GM12873 (cell line): Measurements from ENCODE around the gene ATR.

Experiments used
- TF ChIP-seq, protein P1 (sequence below): IDR thresholded peaks from 2 replicates; pipeline ENCODE4 v1.5.1; 2012; ENCODE audit warnings: low read depth, mild to moderate bottlenecking, moderate library complexity, low read length, control low read depth; ENCODE audit not compliant: insufficient read depth; ENCODE audit errors: missing control alignments

The ATR gene

DNA sequence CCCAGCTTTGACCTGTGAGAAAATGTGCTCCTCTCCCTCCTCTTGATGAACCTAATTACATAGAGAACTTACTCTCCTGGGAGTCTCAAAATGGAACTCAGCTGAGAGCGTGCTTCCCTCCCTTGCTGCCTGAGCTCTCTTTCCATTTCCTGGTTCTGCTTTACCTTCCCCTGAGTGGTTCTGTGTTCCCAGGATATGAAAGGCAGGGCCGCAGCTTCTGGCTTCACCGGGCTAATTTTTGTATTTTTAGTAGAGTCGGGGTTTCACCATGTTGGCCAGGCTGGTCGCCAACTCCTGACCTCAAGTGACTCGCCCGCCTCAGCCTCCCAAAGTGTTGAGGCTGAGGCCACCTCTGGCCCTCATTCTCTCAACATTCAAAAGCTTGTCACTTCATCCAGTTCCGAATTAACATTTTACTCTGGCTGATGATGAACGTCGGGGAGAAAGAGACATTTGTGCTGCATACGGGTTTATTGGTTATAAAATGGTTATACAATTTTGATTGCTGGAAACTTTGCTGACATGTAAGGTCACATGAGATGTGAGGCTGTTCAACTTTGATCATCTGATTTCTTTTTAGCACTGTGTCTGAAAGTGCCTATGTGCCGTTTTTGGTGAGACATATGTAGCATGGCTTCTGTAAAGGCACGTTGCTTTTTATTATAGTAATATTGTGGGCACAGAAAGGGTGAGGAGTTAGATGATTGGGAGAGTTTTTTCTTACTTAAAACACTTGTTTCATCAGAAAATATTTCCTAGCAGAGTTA, 24.3 kb upstream of the ATR start:
- TF ChIP-seq, protein P1, sequence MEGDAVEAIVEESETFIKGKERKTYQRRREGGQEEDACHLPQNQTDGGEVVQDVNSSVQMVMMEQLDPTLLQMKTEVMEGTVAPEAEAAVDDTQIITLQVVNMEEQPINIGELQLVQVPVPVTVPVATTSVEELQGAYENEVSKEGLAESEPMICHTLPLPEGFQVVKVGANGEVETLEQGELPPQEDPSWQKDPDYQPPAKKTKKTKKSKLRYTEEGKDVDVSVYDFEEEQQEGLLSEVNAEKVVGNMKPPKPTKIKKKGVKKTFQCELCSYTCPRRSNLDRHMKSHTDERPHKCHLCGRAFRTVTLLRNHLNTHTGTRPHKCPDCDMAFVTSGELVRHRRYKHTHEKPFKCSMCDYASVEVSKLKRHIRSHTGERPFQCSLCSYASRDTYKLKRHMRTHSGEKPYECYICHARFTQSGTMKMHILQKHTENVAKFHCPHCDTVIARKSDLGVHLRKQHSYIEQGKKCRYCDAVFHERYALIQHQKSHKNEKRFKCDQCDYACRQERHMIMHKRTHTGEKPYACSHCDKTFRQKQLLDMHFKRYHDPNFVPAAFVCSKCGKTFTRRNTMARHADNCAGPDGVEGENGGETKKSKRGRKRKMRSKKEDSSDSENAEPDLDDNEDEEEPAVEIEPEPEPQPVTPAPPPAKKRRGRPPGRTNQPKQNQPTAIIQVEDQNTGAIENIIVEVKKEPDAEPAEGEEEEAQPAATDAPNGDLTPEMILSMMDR, result no peak

DNA sequence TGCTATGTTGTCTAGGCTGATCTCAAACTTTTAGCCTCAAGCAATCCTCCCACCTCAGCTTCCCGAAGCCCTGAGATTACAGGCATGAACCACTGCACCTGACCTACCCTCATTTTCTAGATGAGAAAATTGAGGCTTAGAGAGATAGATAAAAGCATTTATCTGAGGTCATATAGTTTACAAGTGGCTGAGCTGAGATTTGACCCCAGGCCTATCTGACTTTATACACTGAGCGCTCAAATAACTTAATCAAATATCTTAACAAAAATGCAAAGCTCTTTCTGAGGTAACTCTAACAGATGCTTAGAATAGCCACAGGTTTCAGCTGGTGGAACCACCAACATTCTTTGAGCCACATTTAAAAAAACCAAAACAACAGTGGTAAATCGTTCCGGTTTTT, 23.2 kb upstream of the ATR start:
- TF ChIP-seq, protein P1, result no peak

DNA sequence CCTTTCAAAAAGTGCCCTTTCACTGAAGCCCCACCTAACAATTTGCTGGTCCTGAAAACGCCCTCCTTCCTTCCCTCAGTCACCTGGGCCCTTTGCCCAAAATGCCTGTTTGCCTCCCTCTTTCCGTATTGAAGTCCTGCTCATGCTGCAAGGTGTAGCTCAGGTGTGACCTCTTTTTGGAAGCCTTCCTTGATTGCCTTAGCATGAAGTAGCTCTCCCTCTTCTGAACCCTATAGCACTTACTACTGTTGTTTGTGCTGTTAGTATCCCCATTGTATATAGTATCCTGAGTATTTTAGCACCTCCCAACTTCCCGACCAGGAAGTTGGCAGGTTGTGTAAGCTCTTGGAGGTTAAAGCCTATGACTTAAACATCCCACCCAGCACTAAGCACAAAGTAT, 19.4 kb upstream of the ATR start:
- TF ChIP-seq, protein P1, result no peak

GRCh38 chr3:142596726-142597088, 18.2 kb upstream of the ATR start:
- TF ChIP-seq, protein P1, result no peak

DNA sequence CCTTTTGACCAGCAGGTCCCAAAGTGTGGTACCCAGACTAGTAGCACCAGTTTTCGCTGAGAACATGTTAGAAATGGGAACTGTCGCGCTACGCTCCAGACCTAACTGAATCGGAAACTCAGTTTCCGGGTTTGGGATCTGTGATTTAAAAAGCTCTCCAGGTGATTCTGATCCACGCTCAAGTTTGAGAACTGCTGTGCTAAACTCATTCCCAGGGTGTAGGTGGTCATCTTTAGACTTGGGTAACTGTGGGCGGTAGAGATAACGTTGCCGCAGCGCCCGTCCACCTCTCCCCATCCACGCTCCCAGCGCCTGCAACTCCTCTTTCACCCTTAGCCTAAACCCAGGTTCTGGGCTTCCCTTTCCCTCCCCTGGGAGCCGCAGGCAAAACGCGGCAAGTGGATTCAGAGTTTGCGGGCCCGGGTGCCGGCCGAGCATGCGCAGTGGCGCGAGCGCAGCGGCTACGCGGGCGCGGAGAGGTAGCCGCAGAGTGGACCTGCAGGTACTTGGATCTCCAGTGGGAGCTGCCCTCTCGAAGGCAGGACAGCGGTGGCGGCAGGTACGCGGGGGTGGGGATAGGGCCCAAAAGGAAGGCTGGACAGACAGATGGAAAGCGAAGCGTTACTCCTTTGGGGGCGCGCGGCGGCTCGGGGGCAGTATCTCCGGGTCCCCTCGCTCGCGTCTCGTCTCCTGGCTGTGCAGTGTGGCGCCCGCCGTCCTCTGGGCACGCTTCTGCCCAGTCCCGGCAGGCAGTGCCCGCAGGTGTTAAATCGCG, 17.6 kb upstream of the ATR start, which contains the start of gene PLS1:
TSS of gene PLS1 (plus strand) at position 443 of the 775 bp plus-strand sequence. CDS start 67,845 bp downstream, outside the sequence.
- TF ChIP-seq, protein P1, result no peak

GRCh38 chr3:142595581-142595950, 17.0 kb upstream of the ATR start:
- TF ChIP-seq, protein P1, result no peak

- TF ChIP-seq, protein P1, result no peak
These were observed 16.6 kb upstream of the ATR start for GRCh38 chr3:142595141-142595540.
